ENCODE results near the gene ACBD5.
"Not testable (repeated sequence)": the region's sequence is repeated elsewhere in the genome, so short reads cannot be mapped to it uniquely, and the experiment has no call there.

Gene ACBD5

GRCh38 chr10:27158421-27158820 lies 82.2 kb downstream of the ACBD5 start:
- no peak for DNase-seq (ENCODE audit: low spot score)
- no peak overlapping the region for H2AK5ac ChIP-seq (ENCODE audit: low read depth, low read length)
- no peak overlapping the region for H3K27ac ChIP-seq (replicated peaks; ENCODE audit: low read length)
- no peak overlapping the region for H3K4me2 ChIP-seq (ENCODE audit: insufficient read depth, low read length, poor library complexity, severe bottlenecking)
- peaks cover 10% of the 10 kb centered on the region for H3K79me1 ChIP-seq (ENCODE audit: low read depth, low read length)
- H4K8ac ChIP-seq (ENCODE audit: low read depth, low read length) = no peak overlapping the region
- no peak overlapping the region for H2BK5ac ChIP-seq (ENCODE audit: low read length)
- H4K91ac ChIP-seq (ENCODE audit: low read depth, low read length, poor library complexity) = no peak overlapping the region
- H2BK15ac ChIP-seq (ENCODE audit: low read length) = no peak overlapping the region
- no peak overlapping the region for H2BK12ac ChIP-seq (ENCODE audit: low read length)
- no peak overlapping the region for H3K4me3 ChIP-seq (ENCODE audit: low read length in 2 of 2)
- H3K9ac ChIP-seq (ENCODE audit: low read depth, low read length, poor library complexity) = no peak overlapping the region
- H3K14ac ChIP-seq (ENCODE audit: low read length) = no peak overlapping the region
- H3K4me1 ChIP-seq (ENCODE audit: control insufficient read depth in 2 of 2, insufficient read depth in 1 of 2, low read depth in 1 of 2, low read length in 2 of 2) = peaks cover 0 to 2% of the 10 kb centered on the region in 2 donors
- peaks cover 13 to 68% of the 10 kb centered on the region in 2 donors for H3K36me3 ChIP-seq (replicated peaks in 1 of 2; ENCODE audit: control insufficient read depth in 2 of 2, insufficient read depth in 2 of 2, low read length in 2 of 2)
- no peak overlapping the region for H2BK120ac ChIP-seq (ENCODE audit: low read depth, low read length)
- H3K4ac ChIP-seq (ENCODE audit: low read length) = no peak overlapping the region
- no peaks in the 10 kb centered on the region for H3K9me3 ChIP-seq (replicated peaks in 1 of 2; ENCODE audit: control insufficient read depth in 2 of 2, insufficient read depth in 1 of 2, low read depth in 1 of 2, low read length in 2 of 2)
- H2AFZ ChIP-seq (ENCODE audit: low read length) = no peak overlapping the region
- no peak overlapping the region for H3K23ac ChIP-seq (ENCODE audit: low read depth, low read length, poor library complexity)
- H3K27me3 ChIP-seq (ENCODE audit: control insufficient read depth in 3 of 3, insufficient read depth in 3 of 3, low read depth in 1 of 3, low read length in 3 of 3) = no peaks in the 10 kb centered on the region
- no peak overlapping the region for H3K18ac ChIP-seq (ENCODE audit: low read length)

GRCh38 chr10:27157150-27157549 lies 83.4 kb downstream of the ACBD5 start:
- Histone ChIP-seq H3K4me3 (ENCODE audit: low read length in 2 of 2) (peak overlapping the region in 1 of 2 donors; percentile 99), H4K8ac (ENCODE audit: low read depth, low read length) (no peak overlapping the region), H3K18ac (ENCODE audit: low read length) (no peak overlapping the region), H3K4ac (ENCODE audit: low read length) (no peak overlapping the region), H3K9me3 (replicated peaks in 1 of 2; ENCODE audit: control insufficient read depth in 2 of 2, insufficient read depth in 1 of 2, low read depth in 1 of 2, low read length in 2 of 2) (no peaks in the 10 kb centered on the region), H3K36me3 (replicated peaks in 1 of 2; ENCODE audit: control insufficient read depth in 2 of 2, insufficient read depth in 2 of 2, low read length in 2 of 2) (peaks cover 13 to 55% of the 10 kb centered on the region in 2 donors), H2BK120ac (ENCODE audit: low read depth, low read length) (no peak overlapping the region), H3K27ac (replicated peaks; ENCODE audit: low read length) (no peak overlapping the region), H2BK15ac (ENCODE audit: low read length) (no peak overlapping the region), H3K4me2 (ENCODE audit: insufficient read depth, low read length, poor library complexity, severe bottlenecking) (no peak overlapping the region), H2BK5ac (ENCODE audit: low read length) (no peak overlapping the region), H3K4me1 (ENCODE audit: control insufficient read depth in 2 of 2, insufficient read depth in 1 of 2, low read depth in 1 of 2, low read length in 2 of 2) (peaks cover 3 to 12% of the 10 kb centered on the region in 2 donors), H3K23ac (ENCODE audit: low read depth, low read length, poor library complexity) (no peak overlapping the region), H2BK12ac (ENCODE audit: low read length) (no peak overlapping the region), H3K9ac (ENCODE audit: low read depth, low read length, poor library complexity) (no peak overlapping the region), H3K27me3 (ENCODE audit: control insufficient read depth in 3 of 3, insufficient read depth in 3 of 3, low read depth in 1 of 3, low read length in 3 of 3) (no peaks in the 10 kb centered on the region), H2AFZ (ENCODE audit: low read length) (no peak overlapping the region), H3K14ac (ENCODE audit: low read length) (no peak overlapping the region), H2AK5ac (ENCODE audit: low read depth, low read length) (no peak overlapping the region), H4K91ac (ENCODE audit: low read depth, low read length, poor library complexity) (no peak overlapping the region), H3K79me1 (ENCODE audit: low read depth, low read length) (peaks cover 10% of the 10 kb centered on the region)
- no peak for DNase-seq (ENCODE audit: low spot score)
- WGBS, 2 donors (ENCODE audit: extremely low coverage in 2 of 2, insufficient read length in 2 of 2, insufficient replicate concordance in 1 of 2) = no CpG with 5 or more reads among the region's 2 CpGs

- H3K9ac ChIP-seq (ENCODE audit: low read depth, low read length, poor library complexity); H3K27ac ChIP-seq (replicated peaks; ENCODE audit: low read length); H3K4ac ChIP-seq (ENCODE audit: low read length); H4K91ac ChIP-seq (ENCODE audit: low read depth, low read length, poor library complexity); H2BK15ac ChIP-seq (ENCODE audit: low read length); H2AFZ ChIP-seq (ENCODE audit: low read length); H3K27me3 ChIP-seq (ENCODE audit: control insufficient read depth in 3 of 3, insufficient read depth in 3 of 3, low read depth in 1 of 3, low read length in 3 of 3); H3K9me3 ChIP-seq (replicated peaks in 1 of 2; ENCODE audit: control insufficient read depth in 2 of 2, insufficient read depth in 1 of 2, low read depth in 1 of 2, low read length in 2 of 2); H2AK5ac ChIP-seq (ENCODE audit: low read depth, low read length); H3K14ac ChIP-seq (ENCODE audit: low read length); H2BK5ac ChIP-seq (ENCODE audit: low read length); H3K23ac ChIP-seq (ENCODE audit: low read depth, low read length, poor library complexity); H3K18ac ChIP-seq (ENCODE audit: low read length); H2BK120ac ChIP-seq (ENCODE audit: low read depth, low read length); H4K8ac ChIP-seq (ENCODE audit: low read depth, low read length); H2BK12ac ChIP-seq (ENCODE audit: low read length); DNase-seq (ENCODE audit: low spot score): not testable (repeated sequence)
- peak overlapping the region; percentile 33 for H3K4me2 ChIP-seq (ENCODE audit: insufficient read depth, low read length, poor library complexity, severe bottlenecking)
- peaks cover 13 to 49% of the 10 kb centered on the region in 2 donors for H3K36me3 ChIP-seq (replicated peaks in 1 of 2; ENCODE audit: control insufficient read depth in 2 of 2, insufficient read depth in 2 of 2, low read length in 2 of 2)
- peaks cover 10% of the 10 kb centered on the region for H3K79me1 ChIP-seq (ENCODE audit: low read depth, low read length)
- no CpG with 5 or more reads among the region's 17 CpGs for WGBS, 2 donors (ENCODE audit: extremely low coverage in 2 of 2, insufficient read length in 2 of 2, insufficient replicate concordance in 1 of 2)
- peak overlapping the region; percentile 40 to 99 for H3K4me3 ChIP-seq (ENCODE audit: low read length in 2 of 2)
- H3K4me1 ChIP-seq (ENCODE audit: control insufficient read depth in 2 of 2, insufficient read depth in 1 of 2, low read depth in 1 of 2, low read length in 2 of 2) = peaks cover 3 to 12% of the 10 kb centered on the region in 2 donors
Measured at GRCh38 chr10:27156566-27156965, 84.0 kb downstream of the ACBD5 start.

- Histone ChIP-seq H3K36me3 (replicated peaks in 1 of 2; ENCODE audit: control insufficient read depth in 2 of 2, insufficient read depth in 2 of 2, low read length in 2 of 2) (peaks cover 12 to 47% of the 10 kb centered on the region in 2 donors), H4K91ac (ENCODE audit: low read depth, low read length, poor library complexity) (no peak within 1 kb of the TSS), H3K79me1 (ENCODE audit: low read depth, low read length) (peaks cover 10% of the 10 kb centered on the region)
Measured at GRCh38 chr10:27155066-27155754, 85.4 kb downstream of the ACBD5 start, which contains the start of gene MASTL. Gene MASTL (plus strand): TSS chr10:27155352. CDS start chr10:27155427, 75 bp downstream.

More at GRCh38 chr10:27155066-27155754, 85.4 kb downstream of the ACBD5 start, which contains the start of gene MASTL:
- H3K14ac ChIP-seq (ENCODE audit: low read length) = no peak within 1 kb of the TSS
- H3K27me3 ChIP-seq (ENCODE audit: control insufficient read depth in 3 of 3, insufficient read depth in 3 of 3, low read depth in 1 of 3, low read length in 3 of 3) = no peaks in the 10 kb centered on the region
- peaks cover 0 to 4% of the 10 kb centered on the region in 2 donors for H3K9me3 ChIP-seq (replicated peaks in 1 of 2; ENCODE audit: control insufficient read depth in 2 of 2, insufficient read depth in 1 of 2, low read depth in 1 of 2, low read length in 2 of 2)
- H3K18ac ChIP-seq (ENCODE audit: low read length) = peak within 1 kb of the TSS; percentile 95
- no peak within 1 kb of the TSS for H2BK15ac ChIP-seq (ENCODE audit: low read length)
- peak within 1 kb of the TSS; percentile 94 to 99 for H3K4me3 ChIP-seq (ENCODE audit: low read length in 2 of 2)
- H2BK12ac ChIP-seq (ENCODE audit: low read length) = no peak within 1 kb of the TSS
- H3K4me1 ChIP-seq (ENCODE audit: control insufficient read depth in 2 of 2, insufficient read depth in 1 of 2, low read depth in 1 of 2, low read length in 2 of 2) = peaks cover 3 to 12% of the 10 kb centered on the region in 2 donors
- H3K23ac ChIP-seq (ENCODE audit: low read depth, low read length, poor library complexity) = peak within 1 kb of the TSS; percentile 19
- WGBS, 2 donors (ENCODE audit: extremely low coverage in 2 of 2, insufficient read length in 2 of 2, insufficient replicate concordance in 1 of 2) = no CpG with 5 or more reads among the region's 55 CpGs
- peak within 1 kb of the TSS; percentile 81 for H3K9ac ChIP-seq (ENCODE audit: low read depth, low read length, poor library complexity)
- no peak within 1 kb of the TSS for H2BK120ac ChIP-seq (ENCODE audit: low read depth, low read length)
- H2AK5ac ChIP-seq (ENCODE audit: low read depth, low read length) = peak within 1 kb of the TSS; percentile 20
- H4K8ac ChIP-seq (ENCODE audit: low read depth, low read length) = no peak within 1 kb of the TSS
- peak within 1 kb of the TSS; percentile 77 for H3K4me2 ChIP-seq (ENCODE audit: insufficient read depth, low read length, poor library complexity, severe bottlenecking)
- H2BK5ac ChIP-seq (ENCODE audit: low read length) = no peak within 1 kb of the TSS
- peak within 1 kb of the TSS; percentile 87 for H2AFZ ChIP-seq (ENCODE audit: low read length)
- no peak within 1 kb of the TSS for H3K4ac ChIP-seq (ENCODE audit: low read length)
- H3K27ac ChIP-seq (replicated peaks; ENCODE audit: low read length) = peak within 1 kb of the TSS; percentile 84
- peak; percentile 91 for DNase-seq (ENCODE audit: low spot score)

All from neuronal stem cell (in vitro differentiated cells).